ENCODE data around the gene HDGFL3.

Gene HDGFL3

GRCh38 chr15:83206526-83207008 lies 1.1 kb downstream of the HDGFL3 start (continued):
- TF ChIP-seq ZNF398 (tag by site-specific recombination; IDR thresholded peaks at IDR 0.05) = no peak
- no peak for TF ChIP-seq ZXDB (tag by site-specific recombination; IDR thresholded peaks at IDR 0.05)
- TF ChIP-seq ZNF76 (tag by site-specific recombination; IDR thresholded peaks at IDR 0.05; ENCODE audit: borderline replicate concordance, low read depth) = no peak
- no peak for TF ChIP-seq ZNF544 (tag by site-specific recombination; IDR thresholded peaks at IDR 0.05)
- no peak for TF ChIP-seq ZNF580 (tag by site-specific recombination; IDR thresholded peaks at IDR 0.05)
- peak; percentile 88 for TF ChIP-seq SCRT2 (tag by site-specific recombination; IDR thresholded peaks at IDR 0.05)
- TF ChIP-seq ZBTB17 (tag by site-specific recombination; IDR thresholded peaks at IDR 0.05) = peak; percentile 48
- peak; percentile 96 for TF ChIP-seq ZBTB20 (tag by site-specific recombination; IDR thresholded peaks at IDR 0.05)
- no peak for TF ChIP-seq ZBTB44 (tag by site-specific recombination; IDR thresholded peaks at IDR 0.05)
- TF ChIP-seq BCL11A (tag by site-specific recombination; IDR thresholded peaks at IDR 0.05; ENCODE audit: low read depth) = no peak

GRCh38 chr15:83205725-83206324 lies 1.8 kb downstream of the HDGFL3 start:
- Histone ChIP-seq H3K36me3 (ENCODE audit: control insufficient read depth in 2 of 2, insufficient read depth in 1 of 2, low read length in 2 of 2) (0 out of 3 replicates have a peak, but pooled peaks cover 0 to 3% of the 10 kb centered on the region in 2 experiments), H3K4me1 (ENCODE audit: control insufficient read depth, insufficient read depth, low read length) (peaks cover 32% of the 10 kb centered on the region), H3K27ac (ENCODE audit: extremely low read depth, low read depth, low read length) (peak overlapping the region; percentile 91), H3K9me3 (ENCODE audit: control insufficient read depth, insufficient read depth, low read depth, low read length) (no peaks in the 10 kb centered on the region), H3K4me3 (ENCODE audit: low read depth, low read length) (peak overlapping the region; percentile 85)
- ChIA-PET POLR2A (interaction anchor here (0.8 to 2.4 kb wide), 6 partner anchors 9 to 456 kb away, joined by 3 to 8 read pairs (median 4); partner anchors contain the start of genes BTBD1 and C15orf40), CTCF (interaction anchor here (0.7 to 1.5 kb wide), 6 partner anchors 9 to 206 kb away, joined by 3 to 7 read pairs (median 4); partner anchors contain the start of gene C15orf40)
- TF ChIP-seq ZNF184 (tag by site-specific recombination; IDR thresholded peaks at IDR 0.05) = no peak
- peak; percentile 70 for TF ChIP-seq ZBTB17 (tag by site-specific recombination; IDR thresholded peaks at IDR 0.05)
- no peak for TF ChIP-seq ZNF239 (tag by site-specific recombination; IDR thresholded peaks at IDR 0.05)
- TF ChIP-seq ZNF121 (tag by site-specific recombination; IDR thresholded peaks at IDR 0.05) = no peak
- TF ChIP-seq ZNF2 (tag by site-specific recombination; IDR thresholded peaks at IDR 0.05) = no peak
- no peak for TF ChIP-seq ZNF677 (tag by site-specific recombination; IDR thresholded peaks at IDR 0.05)
- no peak for TF ChIP-seq ZNF214 (tag by site-specific recombination; IDR thresholded peaks at IDR 0.05; ENCODE audit: borderline replicate concordance)
- TF ChIP-seq FEZF1 (tag by site-specific recombination; IDR thresholded peaks at IDR 0.05) = 0 out of 2 replicates have a peak, but pooled peaks have one; percentile 12
- no peak for TF ChIP-seq ZNF785 (tag by site-specific recombination; IDR thresholded peaks at IDR 0.05)
- no peak for TF ChIP-seq KLF10 (tag by site-specific recombination; IDR thresholded peaks at IDR 0.05)
- TF ChIP-seq INSM2 (tag by site-specific recombination; IDR thresholded peaks at IDR 0.05) = no peak
- TF ChIP-seq ZBTB49 (tag by site-specific recombination; IDR thresholded peaks at IDR 0.05; ENCODE audit: low read depth) = no peak
- TF ChIP-seq ZNF391 (tag by site-specific recombination; IDR thresholded peaks at IDR 0.05; ENCODE audit: borderline replicate concordance, low read depth) = no peak
- TF ChIP-seq PRDM6 (tag by site-specific recombination; IDR thresholded peaks at IDR 0.05) = peak; percentile 70
- TF ChIP-seq ZEB2 (tag by site-specific recombination; IDR thresholded peaks at IDR 0.05) = 0 out of 2 replicates have a peak, but pooled peaks have one; percentile 46
- 0 out of 2 replicates have a peak, but pooled peaks have one; percentile 54 for TF ChIP-seq ZBTB21 (tag by site-specific recombination; IDR thresholded peaks at IDR 0.05)
